Measurements from ENCODE around the gene NCOA6.
"Not testable (repeated sequence)": the region's sequence is repeated elsewhere in the genome, so short reads cannot be mapped to it uniquely, and the experiment has no call there.

Gene NCOA6

DNA sequence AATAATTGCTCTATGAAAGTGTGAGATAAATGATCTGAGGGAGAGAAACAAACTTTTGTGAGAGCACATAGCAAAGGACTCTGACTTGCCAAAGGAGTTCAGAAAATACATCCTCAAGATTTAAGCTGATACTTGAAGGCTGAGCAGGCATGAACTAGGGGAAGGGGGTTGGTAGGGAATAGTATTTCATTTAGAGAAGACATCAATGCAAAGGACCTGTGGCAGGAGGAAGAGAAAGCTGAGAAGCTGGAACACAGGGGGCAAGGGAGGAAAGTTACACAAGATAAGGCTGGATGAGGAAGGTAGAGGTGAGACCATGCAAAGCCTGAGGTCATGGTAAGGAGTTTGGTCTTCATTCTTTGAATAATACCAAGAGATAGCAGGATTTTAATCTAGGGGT, 50.6 kb downstream of the NCOA6 start:
- DNase-seq: no peak

DNA sequence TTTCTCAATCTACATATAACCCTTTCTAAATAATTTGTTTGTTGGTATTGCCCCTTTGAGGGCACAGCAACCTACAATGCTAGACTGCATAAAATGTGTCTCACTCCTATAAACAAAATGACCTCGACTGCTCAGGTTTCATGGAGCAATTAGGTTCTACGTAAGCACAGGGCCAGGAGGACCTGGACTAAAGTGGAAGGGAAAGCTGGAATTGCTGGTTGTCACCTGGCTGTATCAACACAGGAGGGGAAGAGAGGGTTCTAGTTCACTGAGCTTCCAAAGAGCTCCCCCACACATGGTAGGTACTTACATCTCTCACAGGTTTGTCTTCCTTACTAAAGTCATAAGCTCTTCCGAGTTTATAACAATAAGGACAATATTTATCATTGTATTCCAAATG, 51.0 kb downstream of the NCOA6 start:
- no peak for DNase-seq

DNA sequence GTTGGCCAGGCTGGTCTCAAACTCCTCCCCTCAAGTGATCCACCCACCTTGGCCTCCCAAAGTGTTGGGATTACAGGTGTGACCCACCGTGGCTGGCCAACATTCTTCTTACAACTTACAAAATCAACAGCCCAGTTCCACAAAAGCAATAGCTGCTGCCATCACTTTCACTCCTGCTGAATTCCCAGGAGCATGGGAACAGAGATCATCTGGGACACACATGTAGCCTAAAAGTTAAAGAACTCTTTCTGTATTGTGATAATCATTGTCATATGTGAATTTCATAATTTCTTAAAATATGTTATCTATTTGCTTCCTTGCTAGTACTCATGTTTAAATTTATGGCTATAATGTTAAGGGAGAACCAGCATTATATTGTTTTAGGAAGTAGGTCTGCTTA, 51.7 kb downstream of the NCOA6 start:
- DNase-seq: no peak

DNA sequence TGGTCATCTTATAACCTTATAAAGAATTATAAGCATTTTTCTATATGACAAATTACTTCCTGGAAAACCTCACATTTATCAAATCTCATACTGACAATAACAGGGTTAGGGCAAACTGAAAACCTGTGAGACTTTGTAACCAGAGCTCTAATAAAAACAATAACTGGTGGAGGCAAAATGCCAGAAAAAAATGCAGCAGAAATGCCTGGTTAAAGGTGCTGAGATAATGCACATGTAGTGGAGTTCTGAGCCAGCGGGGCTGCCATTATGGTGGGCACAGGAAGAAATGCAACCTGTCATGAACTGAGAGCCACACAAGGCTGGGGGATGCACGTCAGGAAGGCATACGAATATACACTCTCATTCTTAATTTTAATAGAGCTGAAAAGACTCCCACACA, 53.0 kb downstream of the NCOA6 start:
- DNase-seq: no peak

DNA sequence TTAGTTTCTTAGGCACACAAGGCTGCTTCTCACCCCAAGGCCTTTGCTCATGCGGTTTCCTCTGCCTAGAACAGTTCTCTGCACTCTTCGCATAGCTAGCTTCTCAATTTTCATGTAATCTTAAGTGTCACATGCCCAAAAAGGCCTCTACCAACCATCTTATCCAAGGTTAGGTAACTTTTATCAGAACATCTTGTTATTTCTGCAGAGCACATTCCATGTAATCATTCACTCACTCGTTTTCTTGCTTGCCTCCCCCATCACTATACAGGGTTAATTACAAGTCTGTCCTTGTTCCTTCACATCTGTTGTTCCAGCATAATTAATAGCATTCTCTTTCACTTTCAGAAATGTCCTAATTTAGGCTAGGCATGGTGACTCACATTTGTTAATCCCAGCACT, 53.8 kb downstream of the NCOA6 start:
- DNase-seq: no peak

DNA sequence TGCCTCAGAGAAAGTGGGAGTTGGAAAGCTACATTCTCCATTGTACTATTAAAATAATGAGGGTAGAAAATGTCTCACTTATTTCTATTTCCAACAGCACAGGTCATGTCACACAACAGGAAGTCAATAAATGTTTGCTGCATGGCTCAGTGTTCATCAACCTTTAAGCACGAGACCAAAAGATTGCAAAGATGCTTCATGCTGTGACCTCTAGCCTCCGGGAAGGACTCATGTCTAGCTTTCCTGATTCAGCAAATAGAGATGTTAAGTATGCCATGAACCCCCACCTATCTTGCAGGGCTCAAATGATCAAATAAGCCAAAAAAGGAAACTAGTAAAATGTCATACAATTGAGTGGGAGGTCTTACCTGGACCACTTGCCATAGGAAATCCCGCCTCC, 57.4 kb downstream of the NCOA6 start:
- DNase-seq: no peak

DNA sequence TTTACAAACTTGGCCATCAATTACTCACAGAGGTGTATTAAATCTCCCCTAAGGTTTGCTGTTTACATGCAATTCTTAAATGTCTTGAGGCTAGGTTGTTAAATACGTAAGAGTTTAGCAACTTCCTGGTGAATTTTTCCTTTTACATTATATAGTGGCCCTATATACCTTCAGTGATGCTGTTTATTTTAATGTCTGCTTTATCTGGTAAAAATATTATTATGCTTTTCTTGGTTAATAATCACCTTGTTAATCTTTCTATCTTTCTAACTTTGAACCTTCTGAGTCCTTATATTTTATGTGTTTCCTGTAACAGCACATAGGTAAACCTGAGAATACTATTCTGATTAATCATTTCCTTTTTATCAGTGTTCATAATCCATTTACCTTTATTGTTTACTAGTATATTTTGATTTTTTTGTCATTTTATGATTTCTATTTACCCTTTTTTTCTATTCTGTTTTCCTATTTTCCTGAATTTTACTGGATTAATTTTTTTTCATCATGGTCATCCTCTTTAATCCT, 63.4 kb downstream of the NCOA6 start:
- no peak for DNase-seq

DNA sequence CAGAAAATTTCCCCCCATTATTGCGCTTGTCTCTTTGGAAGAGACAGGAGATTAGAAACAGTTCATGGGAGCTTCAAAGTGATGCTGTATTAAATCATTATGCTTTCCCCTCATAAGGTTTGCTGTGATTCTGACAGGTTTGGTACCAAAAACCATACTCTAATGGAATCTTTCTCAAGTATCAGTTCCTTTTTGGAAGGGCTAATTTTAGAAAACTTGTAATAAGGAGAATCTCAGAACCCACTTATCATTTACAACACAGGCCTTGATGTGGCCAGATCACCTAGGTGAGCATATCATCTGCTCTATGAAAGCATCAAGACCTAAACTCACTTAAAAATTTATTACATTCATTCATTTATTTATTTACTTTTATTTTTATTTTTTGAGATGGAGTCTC, 70.1 kb downstream of the NCOA6 start:
- no peak for DNase-seq

DNA sequence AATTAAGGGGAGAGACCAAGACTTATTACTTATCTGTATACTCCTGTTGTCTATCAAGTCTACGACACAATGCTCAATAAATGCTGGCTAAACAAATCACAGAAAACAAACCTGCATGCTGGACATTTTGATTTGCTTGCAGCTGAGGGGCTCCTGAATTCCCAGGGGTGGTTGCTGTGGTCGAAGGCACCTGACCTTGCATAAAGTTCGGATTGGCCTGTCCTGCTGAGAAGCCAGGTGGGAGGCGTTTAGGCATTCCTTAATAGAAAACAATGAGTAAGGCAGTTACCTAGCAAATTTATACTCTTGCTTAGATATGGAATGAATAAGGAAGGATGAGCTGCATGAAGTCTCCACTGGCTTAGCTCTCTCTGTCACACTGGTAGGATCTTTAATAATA, 70.8 kb downstream of the NCOA6 start:
- DNase-seq: no peak

DNA sequence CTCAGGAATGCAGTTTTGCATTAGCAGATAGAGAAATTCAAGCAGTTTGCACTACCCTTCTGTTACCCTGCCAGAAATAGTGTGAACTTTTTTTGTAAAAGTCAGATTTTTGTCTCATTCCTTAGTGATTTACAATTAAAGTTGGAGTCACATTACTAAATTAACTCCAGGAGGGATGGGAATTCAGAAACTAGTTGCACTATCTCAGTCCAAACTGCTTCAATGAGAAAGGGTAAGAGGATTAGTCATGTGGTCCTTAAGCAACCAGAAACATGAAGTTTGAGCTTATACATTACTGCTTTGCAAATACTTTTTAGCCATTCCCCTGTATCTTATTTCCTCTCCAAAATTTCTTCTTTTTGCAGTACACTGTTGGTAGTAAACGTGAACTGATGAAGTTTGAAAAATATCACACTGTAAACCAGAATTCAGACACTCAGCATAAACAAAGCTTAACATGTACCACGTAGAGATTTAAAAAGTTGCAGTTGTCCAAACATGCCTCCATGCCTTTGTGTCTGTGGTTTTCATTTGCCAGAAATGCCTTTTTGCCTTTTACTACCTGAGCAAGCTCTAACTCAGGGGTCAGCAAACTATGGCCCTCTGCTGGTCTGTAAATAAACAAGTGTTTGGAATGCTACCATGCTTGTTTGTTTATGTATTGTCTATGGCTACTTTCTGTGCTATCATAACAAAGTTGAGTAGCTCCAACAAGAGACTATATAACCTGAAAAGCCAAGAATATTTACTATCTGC, 71.6 kb downstream of the NCOA6 start:
- DNase-seq: no peak

DNA sequence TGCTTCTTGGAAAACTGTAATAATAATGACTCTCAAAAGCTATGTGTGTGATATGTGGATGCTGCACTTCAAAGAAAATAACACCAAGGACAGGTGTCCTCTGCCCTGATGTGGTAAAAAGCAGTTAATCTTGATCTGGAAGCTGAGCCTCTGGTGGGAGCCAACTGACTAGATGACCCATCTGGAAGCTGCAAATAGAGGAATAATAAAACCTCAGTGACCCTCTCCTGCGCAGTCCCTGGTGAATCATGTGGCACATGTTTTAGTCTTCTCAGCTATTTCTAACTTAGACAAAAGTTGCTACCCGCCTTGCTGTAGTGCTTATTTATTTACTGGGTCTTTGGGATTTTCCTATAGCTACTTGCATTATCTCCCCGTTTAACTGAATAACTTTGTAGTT, 74.0 kb downstream of the NCOA6 start:
- no peak for DNase-seq

DNA sequence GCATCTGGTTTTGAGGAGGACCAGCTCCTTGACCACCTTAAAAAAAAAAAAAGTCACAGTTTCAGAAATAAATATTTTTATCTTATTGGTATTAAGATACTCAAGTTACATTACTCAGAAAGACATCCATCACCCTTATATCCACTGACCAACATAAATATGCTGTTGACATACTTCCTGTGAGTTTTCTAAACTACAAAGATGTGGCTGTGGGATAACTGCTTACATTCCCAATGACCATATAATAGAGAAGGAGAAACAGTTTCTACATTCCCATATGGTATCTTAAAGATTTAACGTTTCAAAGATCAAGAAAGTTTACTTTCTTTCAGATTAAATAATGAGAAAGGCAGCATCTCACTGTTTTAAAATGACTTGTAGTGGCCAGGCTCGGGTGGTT, 75.0 kb downstream of the NCOA6 start:
- no peak for DNase-seq

DNA sequence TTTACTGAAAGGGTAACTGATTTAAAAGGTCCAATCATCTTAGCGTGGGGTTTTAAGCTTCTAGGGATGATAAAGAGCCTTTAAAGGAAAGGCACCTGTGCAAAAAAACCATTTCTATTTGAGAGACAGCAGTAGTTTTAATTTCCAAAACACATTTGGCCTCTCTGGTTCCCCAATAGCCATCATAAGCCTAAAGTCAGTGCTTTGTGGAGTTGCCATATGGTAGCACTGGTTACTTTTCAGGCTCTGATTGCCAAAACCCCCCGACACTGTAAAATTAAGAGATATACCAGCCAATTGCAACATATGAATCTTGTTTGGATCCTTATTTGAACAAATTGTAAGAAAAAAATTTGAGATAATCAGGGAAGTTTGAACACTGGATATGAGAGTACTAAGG, 76.7 kb downstream of the NCOA6 start:
- no peak for DNase-seq

DNA sequence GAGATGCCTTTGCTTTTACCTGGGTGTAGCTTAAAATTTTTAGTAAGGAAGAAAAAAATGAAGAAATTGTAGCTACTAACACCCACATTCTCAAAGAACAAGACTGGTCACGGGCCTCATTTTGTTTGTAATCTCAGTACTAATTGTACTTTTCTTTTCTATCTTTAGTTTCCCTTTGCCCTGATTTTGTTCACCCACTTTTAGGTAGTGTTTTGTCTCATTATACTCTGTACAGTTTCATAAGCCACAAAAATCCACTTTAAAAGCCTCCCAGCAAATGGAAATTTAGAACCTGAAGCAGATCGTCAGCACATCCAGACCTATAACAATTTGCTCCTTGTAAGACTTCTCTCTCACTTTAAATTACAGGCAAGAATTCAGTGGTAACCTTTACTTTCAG, 78.0 kb downstream of the NCOA6 start:
- DNase-seq: no peak

DNA sequence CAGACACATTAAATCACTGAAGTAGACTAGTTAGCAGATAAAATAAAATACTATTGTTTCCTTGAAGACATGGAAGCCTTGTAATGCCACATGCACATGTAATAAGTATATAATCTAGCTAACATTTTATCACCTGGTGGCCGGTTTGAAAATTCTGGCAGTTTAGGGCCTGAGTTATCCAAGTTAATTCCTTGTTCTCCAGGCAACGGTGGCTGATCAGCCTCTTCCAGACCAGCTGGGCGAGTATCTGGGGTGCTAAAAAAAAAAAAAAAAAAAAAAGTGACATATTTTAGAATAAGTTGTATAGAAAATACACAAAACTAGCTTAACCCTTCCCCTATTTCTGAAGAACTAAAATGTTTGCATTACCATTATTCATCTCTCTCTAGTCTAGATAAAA, 78.8 kb downstream of the NCOA6 start:
- DNase-seq: no peak

DNA sequence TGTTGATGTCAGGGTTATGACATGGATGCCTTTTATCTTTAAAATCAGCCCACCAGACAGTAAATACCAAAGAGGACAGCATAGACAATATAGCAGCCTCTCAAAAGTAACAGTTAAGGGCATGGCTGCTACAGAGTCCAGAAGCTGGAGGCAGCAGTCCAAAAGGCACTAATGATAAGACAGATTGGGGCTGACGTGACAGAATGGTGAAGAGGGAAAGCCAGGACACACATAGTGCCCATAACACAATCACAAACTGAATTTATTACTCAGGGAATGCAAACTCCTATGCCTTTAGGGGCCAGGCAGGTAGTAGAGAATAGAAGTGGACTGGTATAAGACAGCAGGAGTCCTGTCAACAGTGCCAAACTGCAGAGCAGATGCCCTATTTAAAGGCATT, 80.6 kb downstream of the NCOA6 start:
- no peak for DNase-seq

DNA sequence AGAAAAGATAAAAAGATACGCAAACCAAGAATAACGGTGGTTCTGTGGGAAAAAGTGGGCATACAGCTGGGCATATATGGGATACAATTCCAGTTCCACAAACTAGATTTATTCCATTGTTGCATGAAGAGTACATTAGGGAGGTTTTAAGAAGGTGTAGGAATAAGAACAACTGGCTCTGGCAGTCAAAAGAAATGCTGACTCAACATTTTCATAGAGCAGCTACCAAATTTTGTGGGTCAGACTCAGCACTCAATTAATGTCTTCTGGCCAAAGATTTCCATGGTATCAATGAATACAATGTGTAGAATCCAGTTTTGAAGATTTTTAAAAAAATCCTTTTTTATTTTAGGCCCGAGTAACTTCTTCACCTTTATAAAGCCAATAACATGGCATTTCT, 81.1 kb downstream of the NCOA6 start:
- no peak for DNase-seq

DNA sequence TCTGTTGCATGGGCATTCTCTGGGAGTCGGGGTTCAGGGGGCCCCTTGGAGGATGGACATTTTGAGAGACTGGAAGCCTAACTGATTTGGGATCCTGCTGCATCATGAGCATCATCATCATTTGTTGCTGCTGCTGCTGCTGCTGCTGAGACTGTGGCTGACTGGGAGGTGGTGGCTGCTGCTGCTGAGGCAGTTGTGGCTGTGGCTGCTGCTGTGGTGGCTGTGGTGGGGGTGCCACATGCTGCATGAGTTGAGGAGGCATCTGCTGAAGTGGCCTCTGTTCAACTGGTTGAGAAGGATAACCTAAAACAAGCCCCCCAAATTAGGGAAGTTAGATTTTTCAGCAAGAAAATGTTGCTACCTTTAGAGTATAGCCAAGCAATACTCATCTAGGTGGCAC, 82.4 kb downstream of the NCOA6 start:
- DNase-seq: no peak

DNA sequence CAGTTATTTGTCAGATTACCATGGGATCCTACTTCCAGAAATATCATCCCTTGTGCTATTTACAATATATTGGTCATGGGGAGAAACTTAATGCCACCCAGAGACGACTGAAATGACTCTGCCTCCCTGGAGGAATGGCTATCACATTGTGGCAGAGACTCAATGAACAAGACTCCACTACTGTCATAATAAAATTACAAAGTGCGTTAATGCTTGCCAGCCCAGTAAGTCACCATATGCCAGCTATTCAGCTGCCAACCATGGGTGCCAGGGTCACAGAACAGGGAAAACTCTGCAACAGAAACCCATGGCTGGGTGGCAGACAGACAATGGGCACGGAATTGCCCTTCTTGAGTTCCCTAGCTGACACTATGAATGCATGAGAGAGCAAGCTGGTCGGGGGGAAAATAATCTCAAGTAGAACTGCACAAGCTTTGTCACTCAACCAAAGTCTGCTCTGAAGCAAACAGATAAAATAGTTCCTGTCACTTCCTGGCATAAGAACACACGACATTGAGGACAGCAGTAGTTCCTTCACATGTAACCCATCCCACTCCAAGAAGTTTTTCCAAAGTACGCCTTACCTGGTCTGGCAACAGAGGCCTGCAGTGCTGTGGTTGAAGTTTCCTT, 89.2 kb downstream of the NCOA6 start:
- no peak for DNase-seq

DNA sequence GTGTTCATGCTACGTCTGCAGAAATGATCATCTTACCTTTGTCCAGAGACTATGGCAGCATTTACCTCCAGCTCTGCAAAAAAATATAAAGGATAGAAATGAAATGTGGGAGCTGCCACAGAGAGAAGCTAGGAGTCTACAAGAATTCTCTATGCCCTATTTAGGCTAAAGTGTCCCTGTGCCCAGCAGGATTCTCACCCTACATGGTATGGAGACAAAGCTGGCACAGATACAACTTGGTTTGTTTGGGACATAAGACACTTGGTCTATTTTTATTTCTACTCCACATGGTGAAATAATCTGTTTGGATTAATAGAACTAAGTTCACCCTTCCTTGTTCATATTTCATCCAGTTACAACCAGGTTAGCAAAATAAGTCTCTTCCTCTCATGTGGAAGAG, 92.9 kb downstream of the NCOA6 start:
- DNase-seq: no peak

DNA sequence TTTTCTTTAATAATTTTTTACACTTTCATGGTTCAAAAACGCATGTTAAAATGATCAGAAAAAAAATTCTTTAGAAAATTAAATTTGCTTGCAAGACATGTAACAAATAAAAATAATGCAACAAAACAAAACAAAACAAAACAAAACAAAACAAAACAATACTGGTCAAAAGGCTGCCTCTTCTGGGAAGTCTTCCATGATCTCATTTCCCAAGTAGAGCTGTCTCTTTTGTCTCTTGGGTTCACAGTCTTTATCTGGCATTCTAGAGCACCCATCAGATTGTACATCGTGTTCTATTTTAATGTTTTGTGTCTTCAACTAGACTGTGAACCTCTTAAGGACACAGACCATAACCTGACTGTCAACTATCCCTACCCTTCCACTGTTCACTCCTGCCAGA, 96.0 kb downstream of the NCOA6 start:
- DNase-seq: no peak

DNA sequence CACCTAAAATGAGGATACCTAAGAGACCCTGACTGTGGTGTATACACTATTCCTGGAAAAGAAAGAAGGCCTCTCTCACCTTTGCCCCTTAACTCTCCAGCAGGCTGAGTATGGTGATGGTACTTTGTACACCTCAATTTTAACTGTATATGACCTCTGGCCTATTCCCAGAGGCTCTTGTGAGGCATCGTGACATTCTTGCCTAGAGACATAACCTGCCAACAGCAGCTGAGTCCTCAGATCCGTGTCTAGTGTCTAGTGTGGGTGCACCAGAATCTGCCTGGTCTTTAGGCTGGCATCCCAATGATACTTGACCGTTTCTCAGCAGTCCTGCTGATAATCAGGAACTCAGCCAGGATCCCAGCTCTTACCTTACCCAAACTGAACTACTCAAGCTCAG, 101.3 kb downstream of the NCOA6 start:
- no peak for DNase-seq

DNA sequence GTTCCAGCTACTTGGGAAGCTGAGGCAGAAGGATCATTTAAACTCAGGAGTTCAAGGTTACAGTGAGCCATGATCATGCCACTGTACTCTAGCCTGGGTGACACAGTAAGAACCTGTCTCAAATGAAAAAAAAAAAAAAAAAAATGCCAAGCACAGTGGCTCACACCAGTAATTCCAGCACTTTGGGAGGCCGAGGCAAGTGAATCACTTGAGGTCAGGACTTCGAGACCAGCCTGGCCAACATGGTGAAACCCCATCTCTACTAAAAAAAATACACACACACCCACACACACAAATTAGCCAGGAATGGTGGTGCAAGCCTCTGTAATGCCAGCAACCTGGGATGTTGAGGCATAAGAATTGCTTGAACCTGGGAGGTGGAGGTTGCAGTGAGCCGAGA, 102.9 kb downstream of the NCOA6 start:
- not testable (repeated sequence) for DNase-seq

DNA sequence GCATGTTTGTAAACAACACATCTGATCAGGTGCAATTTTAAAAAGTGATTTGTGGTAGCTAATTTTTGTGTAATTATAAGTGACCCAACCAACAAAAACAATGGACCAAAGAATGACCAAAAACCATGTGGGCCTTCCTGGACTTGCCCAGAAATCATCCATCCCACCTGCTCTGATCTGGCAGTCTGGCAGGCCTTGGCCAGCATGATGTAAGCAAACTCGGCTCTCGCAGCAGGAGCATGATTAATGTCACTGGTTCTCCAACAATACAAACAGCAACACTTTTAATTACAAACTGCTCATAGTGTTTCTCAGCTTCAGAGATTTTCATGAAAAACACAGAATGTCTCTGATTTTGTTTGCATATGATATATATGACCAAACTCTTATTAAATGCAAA, 105.2 kb downstream of the NCOA6 start:
- DNase-seq: no peak
